Measurements from ENCODE around the gene TLR5.

- TF ChIP-seq, protein P1, sequence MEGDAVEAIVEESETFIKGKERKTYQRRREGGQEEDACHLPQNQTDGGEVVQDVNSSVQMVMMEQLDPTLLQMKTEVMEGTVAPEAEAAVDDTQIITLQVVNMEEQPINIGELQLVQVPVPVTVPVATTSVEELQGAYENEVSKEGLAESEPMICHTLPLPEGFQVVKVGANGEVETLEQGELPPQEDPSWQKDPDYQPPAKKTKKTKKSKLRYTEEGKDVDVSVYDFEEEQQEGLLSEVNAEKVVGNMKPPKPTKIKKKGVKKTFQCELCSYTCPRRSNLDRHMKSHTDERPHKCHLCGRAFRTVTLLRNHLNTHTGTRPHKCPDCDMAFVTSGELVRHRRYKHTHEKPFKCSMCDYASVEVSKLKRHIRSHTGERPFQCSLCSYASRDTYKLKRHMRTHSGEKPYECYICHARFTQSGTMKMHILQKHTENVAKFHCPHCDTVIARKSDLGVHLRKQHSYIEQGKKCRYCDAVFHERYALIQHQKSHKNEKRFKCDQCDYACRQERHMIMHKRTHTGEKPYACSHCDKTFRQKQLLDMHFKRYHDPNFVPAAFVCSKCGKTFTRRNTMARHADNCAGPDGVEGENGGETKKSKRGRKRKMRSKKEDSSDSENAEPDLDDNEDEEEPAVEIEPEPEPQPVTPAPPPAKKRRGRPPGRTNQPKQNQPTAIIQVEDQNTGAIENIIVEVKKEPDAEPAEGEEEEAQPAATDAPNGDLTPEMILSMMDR (IDR thresholded peaks at IDR 0.05; ENCODE audit: poor library complexity, severe bottlenecking) = no peak
- TF ChIP-seq EZH2 (IDR thresholded peaks at IDR 0.05; ENCODE audit: borderline replicate concordance, insufficient read depth, low read length, poor library complexity, severe bottlenecking) (no peak), REST (IDR thresholded peaks at IDR 0.05; ENCODE audit: borderline replicate concordance) (no peak), RAD21 (conservative IDR thresholded peaks at IDR 0.05) (no peak)
Measured at GRCh38 chr1:223140611-223141405, 2.2 kb downstream of the TLR5 start.
